ENCODE measurements around the gene DUS1L.

DNA sequence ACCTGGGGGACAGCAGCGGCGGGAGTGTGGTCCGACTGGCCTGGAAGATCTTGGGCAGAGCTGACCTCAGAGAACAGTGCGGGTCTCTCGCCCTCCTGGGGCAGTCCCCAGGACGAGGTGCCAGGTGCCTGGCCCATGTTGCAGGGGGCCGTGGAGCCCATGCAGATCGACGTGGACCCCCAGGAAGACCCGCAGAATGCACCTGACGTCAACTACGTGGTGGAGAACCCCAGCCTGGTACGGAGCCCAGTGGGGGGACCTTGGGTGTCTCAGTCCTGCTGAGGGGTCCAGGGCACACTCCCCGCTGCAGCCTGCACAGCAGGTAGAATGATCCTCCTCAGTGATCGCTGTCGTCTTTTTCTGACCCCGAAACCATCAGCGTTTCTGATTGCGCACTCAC is 12.5 kb downstream of the DUS1L start:
- no peak for TF ChIP-seq POLR2A (IDR thresholded peaks at IDR 0.05; ENCODE audit: borderline replicate concordance, extremely low read depth, insufficient read depth, insufficient read length)
- TF ChIP-seq, protein P1, sequence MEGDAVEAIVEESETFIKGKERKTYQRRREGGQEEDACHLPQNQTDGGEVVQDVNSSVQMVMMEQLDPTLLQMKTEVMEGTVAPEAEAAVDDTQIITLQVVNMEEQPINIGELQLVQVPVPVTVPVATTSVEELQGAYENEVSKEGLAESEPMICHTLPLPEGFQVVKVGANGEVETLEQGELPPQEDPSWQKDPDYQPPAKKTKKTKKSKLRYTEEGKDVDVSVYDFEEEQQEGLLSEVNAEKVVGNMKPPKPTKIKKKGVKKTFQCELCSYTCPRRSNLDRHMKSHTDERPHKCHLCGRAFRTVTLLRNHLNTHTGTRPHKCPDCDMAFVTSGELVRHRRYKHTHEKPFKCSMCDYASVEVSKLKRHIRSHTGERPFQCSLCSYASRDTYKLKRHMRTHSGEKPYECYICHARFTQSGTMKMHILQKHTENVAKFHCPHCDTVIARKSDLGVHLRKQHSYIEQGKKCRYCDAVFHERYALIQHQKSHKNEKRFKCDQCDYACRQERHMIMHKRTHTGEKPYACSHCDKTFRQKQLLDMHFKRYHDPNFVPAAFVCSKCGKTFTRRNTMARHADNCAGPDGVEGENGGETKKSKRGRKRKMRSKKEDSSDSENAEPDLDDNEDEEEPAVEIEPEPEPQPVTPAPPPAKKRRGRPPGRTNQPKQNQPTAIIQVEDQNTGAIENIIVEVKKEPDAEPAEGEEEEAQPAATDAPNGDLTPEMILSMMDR (IDR thresholded peaks at IDR 0.05 in 2 of 3, conservative IDR thresholded peaks at IDR 0.05 in 1 of 3; ENCODE audit: borderline replicate concordance in 1 of 3, insufficient read depth in 1 of 3, low read depth in 2 of 3, low read length in 2 of 3): no peak
- TF ChIP-seq CEBPB (IDR thresholded peaks at IDR 0.05; ENCODE audit: low read depth): no peak
- no peak for TF ChIP-seq POLR2AphosphoS5 (IDR thresholded peaks at IDR 0.05; ENCODE audit: low read depth, low read length)
- no peak for TF ChIP-seq SP1 (IDR thresholded peaks at IDR 0.05; ENCODE audit: low read depth)
- TF ChIP-seq RAD21 (IDR thresholded peaks at IDR 0.05; ENCODE audit: low read depth): no peak
- TF ChIP-seq, protein P2, sequence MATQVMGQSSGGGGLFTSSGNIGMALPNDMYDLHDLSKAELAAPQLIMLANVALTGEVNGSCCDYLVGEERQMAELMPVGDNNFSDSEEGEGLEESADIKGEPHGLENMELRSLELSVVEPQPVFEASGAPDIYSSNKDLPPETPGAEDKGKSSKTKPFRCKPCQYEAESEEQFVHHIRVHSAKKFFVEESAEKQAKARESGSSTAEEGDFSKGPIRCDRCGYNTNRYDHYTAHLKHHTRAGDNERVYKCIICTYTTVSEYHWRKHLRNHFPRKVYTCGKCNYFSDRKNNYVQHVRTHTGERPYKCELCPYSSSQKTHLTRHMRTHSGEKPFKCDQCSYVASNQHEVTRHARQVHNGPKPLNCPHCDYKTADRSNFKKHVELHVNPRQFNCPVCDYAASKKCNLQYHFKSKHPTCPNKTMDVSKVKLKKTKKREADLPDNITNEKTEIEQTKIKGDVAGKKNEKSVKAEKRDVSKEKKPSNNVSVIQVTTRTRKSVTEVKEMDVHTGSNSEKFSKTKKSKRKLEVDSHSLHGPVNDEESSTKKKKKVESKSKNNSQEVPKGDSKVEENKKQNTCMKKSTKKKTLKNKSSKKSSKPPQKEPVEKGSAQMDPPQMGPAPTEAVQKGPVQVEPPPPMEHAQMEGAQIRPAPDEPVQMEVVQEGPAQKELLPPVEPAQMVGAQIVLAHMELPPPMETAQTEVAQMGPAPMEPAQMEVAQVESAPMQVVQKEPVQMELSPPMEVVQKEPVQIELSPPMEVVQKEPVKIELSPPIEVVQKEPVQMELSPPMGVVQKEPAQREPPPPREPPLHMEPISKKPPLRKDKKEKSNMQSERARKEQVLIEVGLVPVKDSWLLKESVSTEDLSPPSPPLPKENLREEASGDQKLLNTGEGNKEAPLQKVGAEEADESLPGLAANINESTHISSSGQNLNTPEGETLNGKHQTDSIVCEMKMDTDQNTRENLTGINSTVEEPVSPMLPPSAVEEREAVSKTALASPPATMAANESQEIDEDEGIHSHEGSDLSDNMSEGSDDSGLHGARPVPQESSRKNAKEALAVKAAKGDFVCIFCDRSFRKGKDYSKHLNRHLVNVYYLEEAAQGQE (IDR thresholded peaks at IDR 0.05; ENCODE audit: low read depth): no peak
